HG03025 (cell line): Measurements from ENCODE around the gene CAPN7.

Experiments
- ATAC-seq: cut with Tn5 transposase; IDR thresholded peaks from one replicate; pipeline ENCODE4 v1.9.1; 2021; ENCODE audit warnings: mild to moderate bottlenecking, moderate library complexity; ENCODE audit not compliant: unreplicated experiment, low FRiP score

CAPN7 gene

DNA sequence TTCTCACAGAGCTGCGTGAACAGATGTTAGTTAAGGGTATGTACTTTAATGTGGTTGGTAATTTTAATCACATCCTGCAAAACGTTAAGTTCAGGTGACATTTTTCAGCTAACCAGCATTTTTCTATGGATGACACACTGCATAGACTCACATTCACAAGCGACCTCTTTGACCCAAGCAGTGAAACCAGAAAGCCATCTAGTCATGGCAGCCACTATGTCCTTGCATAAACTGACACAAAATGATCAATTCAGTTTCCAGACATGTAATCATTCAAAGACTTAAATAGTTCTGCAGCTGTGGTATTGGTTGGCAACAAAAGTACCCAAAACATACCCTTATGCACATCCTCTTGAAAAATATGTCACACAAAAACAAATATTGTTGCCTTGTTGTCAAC is 7.4 kb upstream of the CAPN7 start:
- no peak for ATAC-seq

DNA sequence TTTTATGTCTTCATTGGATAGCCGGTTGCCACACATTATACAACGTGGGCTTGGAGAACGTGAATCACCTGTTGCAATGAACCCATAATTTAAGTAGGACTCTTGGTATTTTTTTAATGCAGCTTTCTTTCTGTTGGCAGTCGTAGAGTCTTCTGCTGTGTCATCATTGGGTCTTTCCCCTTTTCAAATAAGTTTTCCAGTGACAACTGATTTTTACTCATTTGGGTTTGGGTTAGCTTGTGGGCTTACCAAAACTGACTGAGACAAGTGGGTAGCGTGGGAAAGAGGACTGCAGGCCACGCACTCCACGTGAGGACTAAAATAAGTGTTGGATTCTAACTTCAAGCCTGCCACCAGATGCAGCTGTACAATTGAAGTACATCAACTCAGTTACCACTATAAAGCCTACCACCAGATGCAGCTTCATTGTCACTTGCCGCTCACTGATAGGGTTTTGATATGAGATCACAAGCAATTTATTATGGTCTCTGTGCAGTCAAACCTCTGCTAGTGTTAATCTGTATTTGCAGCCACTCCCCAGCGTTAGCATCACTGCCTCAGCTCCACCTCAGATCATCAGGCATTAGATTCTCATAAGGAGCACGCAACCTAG is 6.4 kb upstream of the CAPN7 start:
- ATAC-seq, result no peak

DNA sequence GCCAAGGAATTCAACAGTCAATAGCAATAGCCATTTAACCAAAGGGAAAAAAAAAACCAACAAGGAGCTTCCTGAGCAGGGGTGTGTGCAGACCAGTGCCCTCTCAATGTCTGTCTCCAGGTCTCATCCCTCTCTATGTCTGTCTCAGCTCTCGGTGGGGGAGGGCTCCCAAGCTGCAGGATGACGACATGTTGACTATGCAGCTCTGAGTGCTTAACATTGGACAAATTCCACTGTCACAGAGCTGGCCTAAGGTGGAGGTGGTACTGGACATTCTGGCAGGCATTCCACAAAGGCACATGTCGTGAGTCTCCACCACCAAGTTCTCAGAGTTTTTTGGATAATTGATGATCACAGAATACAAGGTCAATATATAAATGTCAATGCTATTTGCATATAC is 2.0 kb upstream of the CAPN7 start:
- ATAC-seq, result no peak

DNA sequence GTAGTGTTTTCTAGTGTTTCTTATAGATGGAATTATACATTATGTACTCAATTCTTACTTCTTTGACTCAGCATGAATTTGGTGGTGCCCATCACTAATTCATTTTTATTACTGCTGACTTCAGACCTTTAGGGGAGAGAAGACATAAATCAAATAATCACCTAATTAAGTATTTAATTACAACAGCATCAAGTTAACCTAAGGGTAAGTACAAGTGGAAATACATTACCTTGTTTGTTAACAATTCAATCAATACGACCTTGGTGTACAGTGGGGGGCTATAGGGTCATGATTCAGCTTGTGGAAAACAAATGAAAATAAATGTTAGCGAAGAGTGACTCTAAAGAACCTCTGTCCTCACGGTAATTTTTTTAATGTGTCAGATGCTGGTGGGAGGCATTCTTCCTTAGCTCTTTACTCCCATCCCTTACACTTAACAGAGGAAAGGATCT is 538 bp upstream of the CAPN7 start:
- no peak for ATAC-seq

DNA sequence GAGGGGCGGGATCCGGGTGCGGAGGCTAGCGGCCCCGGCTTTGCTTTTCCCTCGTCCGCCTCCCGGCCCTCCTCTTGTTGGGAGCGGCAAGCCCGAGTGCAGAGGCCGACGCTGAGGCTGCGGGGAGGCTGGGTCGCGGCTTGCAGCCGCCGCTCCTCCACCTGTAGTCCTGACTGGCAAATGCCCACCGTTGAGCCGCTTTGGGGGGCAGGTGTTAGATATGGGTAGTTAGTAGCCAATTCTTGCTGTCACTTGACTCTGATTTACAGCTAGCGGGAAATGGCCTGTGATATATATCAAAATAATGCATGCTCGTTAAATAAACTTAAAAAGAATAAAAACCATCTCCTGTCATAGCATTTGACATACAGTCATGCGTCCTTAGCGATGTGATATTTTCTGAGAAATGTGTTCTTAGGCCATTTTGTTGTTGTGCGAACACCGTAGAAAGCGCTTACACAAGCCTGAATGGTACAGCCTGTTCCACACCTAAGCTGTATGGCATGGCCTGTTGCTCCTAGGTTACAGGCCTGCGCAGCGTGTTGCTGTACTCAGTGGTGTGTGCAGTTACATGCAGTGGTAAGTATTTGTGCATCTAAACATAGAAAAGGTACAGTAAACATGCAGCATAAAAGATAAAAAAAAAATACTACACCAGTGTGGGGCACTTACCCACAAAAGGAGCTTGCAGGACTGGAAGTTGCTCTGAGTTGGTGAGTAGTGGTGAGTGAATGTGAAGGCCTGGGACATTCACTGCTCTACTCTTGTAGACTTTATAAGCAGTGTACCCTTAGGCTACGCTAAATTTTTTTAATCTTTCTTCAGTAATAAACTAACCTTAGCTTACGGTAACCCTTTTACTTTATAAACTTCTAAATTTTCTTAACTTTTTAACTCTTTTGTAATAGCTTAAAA is 873 bp downstream of the CAPN7 start:
- ATAC-seq, result no peak

DNA sequence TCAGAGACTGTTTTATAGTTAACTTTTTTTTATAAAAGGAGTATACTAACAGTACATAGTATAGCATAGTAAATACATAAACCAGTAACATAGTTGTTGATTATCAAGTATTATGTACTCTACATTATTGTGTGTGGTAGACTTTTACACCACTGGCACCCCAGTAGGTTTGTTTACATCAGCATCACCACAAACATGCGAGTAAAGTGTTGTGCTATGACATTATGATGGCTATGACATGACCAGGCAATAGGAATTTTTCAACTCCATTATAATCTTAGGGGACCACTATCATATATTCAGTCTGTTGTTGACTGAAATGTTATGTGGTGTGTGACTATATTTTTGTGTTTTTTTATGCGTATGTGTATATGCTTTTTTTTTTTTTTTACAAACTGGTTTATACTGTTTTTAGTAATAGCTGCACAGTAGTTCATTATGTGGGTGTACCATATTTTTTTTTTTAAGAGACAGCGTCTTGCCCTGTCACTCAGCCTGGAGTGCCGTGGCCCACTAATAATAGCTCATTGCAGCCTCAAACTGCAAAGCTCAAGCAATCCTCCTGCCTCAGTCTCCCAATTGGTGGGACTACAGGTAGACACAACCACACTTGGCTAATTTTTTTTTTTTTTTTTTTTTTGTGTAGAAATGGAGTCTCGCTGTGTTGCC is 1.9 kb downstream of the CAPN7 start:
- ATAC-seq, result no peak

DNA sequence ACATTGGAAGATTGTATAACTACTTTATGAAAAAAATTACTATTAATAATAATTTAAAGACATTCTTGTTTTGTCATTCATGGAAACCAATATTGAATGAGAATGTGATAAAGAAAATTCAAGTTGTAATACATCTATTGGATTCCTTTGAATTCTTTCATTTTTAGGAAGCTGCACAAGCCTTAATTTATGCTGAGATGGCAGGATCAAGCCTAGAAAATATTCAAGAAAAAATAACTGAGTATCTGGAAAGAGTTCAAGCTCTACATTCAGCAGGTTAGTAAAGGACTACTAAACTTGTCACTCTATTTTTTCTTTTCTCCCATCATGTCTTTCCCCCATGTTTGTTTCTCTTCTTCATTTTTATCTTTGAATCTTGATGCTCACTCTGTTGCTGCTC is 5.9 kb downstream of the CAPN7 start:
- no peak for ATAC-seq

DNA sequence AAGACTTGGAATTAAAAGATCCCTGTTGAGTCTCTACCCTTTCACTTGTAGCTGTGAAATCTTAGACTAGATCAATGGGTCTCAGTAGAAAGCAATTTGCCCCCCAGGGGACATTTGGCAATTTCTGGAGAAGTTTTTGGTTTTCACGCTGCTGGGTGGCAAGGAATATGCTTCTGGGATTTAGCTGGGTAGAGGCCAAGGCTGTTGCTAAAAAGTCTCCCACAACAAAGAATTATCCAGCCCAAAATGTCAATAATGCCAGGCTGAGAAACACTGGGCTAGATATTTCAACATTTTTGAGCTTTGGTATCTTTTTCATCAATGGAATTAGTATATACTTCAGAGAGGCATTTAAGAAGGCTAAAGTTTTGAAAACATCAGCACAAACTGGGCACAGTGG is 8.7 kb downstream of the CAPN7 start:
- ATAC-seq, result no peak

DNA sequence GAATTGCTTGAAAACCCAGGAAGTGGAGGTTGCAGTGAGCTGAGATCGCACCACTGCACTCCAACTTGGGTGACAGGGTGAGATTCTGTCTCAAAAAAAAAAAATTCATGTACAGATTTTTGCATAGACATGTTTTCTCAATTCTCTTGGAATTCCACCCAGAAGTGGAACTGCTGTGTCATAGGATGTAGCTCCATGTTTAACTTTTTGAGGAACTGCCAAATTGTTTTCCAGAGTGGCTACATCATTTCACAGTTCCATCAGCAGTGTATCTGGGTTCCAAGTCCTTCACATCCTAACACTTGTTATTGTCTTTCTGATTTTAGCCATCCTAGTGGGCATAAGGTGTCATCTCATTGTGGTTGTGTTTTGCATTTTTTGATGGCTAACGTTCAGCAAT is 9.9 kb downstream of the CAPN7 start:
- no peak for ATAC-seq

DNA sequence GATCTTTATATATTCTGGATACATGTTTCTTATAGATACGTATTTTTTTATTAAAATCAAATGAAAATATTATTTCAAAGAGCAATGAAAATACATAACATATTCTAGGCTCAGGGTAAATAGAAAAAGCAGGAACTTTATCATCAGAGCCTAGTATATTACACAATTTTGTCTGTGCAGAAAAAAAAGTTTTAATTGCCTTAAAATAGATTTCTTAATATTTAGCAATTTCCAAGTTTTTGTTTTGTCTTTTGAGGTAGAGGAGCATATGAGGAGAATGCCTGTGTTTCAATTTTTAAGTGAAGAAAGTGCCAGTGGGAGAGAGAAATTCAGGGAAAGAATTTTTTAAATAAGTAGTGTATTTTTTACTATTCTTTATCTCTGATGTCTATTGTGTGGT is 10.5 kb downstream of the CAPN7 start:
- ATAC-seq, result no peak

DNA sequence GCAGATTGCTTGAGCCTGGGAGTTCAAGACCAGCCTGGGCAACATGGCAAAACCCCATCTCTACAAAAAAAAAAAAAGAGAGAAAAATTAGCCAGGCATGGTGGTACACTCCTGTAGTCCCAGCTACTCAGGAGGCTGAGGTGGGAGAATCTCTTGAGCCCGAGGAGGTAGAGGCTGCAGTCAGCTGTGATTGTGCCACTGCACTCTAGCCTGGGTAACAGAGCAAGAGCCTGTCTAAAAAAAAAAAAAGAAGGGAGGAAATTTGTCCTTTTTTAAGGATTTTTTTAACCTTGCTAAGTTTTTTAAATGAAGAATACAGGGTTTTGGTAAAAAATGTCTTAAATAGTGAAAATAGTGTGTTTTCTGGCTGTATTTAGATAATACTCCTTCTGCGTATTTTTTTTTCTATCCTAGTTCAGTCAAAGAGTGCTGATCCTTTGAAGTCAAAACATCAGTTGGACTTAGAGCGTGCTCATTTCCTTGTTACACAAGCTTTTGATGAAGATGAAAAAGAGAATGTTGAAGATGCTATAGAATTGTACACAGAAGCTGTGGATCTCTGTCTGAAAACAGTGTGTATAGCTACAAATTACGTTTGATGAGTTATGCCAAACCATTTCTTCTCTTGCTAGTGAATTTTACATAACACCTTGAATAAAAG is 11.1 kb downstream of the CAPN7 start:
- no peak for ATAC-seq

DNA sequence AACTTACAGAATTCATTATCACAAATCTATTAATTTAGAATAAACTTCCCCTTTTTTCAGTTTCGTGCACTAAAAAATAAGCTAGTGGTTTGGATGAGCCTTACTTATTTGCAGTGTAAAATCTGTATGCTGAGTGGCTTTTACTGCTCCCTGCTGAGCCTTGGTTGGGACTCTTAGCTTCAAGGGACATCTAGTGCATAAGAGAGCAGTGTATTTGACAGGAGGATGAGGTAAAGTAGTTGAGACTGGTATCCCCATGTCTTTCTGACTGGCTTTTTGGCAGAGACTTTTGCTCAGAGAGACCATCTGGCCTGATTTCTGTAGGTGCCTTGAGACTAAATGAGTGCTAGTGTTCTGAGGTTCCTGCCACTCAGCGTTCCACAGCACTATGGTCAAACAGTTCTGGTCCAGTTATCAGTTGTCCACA is 11.8 kb downstream of the CAPN7 start:
- ATAC-seq, result no peak

DNA sequence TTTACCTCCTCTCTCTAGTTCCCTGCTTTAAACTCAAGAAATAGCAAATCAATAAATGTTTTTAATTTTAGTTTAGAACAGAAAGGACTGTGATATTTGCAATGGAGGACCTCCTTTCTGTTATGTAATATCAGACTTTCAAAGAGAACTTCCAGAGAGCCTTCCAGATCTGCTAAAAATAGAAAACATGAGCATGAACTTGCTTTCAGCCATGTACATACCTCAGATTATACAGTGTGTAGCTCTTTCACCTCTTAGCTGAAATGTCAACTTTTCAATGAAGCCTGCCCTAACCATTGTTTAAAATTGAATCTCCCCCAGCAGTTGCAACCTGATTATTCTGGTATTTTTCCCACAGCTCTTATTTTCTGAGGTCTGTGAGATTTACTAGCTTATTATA is 12.6 kb downstream of the CAPN7 start:
- no peak for ATAC-seq

DNA sequence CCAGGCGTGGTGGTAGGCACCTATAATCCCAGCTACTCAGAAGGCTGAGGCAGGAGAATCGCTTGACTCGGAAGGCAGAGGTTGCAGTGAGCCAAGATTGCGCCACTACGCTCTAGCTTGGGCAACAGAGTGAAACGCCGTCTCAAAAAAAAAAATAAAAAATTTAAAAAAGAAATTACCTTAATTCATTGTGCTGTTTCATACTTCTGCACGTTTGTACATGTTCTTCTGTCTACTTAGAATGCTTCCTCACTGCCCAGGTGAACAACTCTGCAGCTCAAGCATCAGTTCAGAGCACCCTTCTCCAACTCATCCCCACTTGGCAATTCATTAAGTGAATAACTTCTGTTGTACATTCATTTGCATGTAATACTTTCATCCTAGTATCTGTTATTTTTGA is 14.0 kb downstream of the CAPN7 start:
- no peak for ATAC-seq

DNA sequence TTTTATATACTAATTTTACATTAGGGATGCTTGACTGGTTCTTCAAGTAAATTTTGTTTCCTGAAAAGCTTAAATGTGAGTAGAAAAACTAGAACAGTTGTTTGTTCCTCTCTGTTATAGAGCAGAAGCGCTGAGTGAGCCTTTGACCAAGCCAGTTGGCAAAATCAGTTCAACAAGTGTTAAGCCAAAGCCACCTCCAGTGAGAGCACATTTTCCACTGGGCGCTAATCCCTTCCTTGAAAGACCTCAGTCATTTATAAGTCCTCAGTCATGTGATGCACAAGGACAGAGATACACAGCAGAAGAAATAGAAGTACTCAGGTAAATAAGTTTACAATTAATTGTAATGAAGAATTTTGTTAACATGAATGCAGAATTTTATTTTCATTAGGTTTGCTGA is 14.6 kb downstream of the CAPN7 start:
- no peak for ATAC-seq

DNA sequence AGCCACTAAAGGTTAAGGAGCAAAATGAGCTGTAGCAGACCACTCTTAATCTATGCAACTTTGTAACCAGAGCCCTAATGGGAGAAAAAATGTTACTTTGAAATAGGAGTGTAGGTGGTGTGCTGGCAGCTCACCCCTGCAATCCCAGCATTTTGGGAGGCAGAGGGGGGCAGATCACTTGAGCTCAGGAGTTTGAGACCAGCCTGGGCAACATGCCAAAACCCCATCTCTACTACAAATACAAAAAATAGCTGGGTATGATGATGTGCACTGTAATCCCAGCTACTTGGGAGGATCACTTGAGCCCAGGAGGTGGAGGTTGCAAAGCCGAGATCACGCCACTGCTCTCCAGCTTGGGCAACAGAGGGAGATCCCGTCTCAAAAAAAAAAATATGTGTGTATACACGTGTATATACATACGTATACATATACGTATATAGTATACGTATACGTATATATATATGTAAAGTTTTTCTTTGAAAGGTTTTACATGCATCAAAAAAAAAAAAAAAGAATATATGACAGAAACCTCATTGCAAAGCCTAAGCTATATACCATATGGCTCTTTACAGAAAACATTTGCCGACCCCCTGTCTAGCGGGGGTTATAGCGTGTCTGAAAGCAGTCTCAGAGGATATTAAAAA is 15.7 kb downstream of the CAPN7 start:
- ATAC-seq, result no peak

DNA sequence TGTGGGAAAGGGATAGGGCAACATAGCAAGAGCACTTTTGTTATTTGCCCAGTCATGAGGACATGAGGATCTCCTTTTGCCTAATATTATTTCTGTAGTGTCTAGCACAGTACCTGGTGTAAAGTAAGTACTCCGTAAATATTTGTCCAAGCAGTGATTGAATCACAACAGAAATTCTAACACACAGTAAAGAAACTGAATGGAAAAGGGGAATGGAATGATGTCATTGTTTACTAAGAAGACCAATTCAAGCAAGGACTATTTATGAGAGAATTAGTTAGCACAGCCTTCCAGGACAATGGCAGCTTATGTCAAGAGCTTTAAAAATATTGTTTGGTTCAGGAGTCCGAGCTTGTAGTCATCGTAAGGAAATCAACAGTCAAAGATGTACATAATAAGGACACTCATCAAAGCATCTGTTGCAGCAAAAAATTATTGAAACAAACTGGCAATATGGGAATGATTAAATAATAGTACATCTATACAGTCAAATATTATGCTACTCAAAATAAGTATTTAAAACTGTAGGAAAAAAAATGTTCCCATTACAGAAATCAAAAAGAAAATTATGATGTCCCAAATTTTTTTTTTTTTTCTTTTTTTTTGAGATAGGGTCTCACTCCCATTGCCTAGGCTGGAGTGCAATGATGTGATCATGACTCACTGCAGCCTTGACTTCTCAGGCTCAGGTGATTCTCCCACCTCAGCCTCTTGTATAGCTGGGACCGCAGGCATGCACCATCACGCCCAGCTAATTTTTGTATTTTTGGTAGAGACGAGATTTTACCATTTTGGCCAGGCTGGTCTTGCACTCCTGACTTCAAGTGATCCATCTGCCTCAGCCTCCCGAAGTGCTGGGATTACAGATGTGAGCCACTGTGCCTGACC is 17.9 kb downstream of the CAPN7 start:
- ATAC-seq, result no peak

DNA sequence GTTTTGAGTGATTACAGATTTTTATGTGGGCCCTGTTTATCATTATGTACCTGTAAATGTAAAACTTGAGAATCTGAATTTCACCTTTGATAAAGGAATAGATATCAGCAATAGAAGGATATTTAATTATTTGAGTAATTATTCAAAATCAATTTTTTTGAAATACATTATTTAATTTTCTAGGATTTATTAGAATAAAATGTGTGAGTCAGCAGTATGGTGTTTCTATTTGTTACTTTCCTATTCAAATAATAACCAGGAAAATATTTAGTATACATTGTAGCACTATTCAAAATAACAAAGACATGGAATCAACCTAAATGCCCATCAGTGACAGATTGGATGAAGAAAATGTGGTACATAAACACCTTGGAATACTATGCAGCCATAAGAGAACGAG is 22.1 kb downstream of the CAPN7 start:
- no peak for ATAC-seq

DNA sequence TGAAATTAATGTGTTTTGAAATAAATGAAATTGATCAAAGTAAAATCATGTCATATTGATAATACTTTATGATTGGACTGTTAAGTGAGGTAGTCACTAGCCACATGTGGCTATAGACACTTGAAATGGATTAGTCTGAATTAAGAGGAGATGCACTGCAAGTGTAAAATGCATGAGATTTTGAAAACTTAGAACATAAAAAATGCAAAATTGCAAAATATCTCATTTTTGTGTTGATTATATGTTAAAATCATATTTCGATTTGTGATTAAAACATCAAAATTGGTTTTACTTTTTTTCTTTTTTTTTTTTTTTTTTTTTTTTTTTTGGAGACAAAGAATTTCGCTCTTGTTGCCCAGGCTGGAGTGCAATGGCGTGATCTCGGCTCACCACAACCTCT is 23.2 kb downstream of the CAPN7 start:
- no peak for ATAC-seq

DNA sequence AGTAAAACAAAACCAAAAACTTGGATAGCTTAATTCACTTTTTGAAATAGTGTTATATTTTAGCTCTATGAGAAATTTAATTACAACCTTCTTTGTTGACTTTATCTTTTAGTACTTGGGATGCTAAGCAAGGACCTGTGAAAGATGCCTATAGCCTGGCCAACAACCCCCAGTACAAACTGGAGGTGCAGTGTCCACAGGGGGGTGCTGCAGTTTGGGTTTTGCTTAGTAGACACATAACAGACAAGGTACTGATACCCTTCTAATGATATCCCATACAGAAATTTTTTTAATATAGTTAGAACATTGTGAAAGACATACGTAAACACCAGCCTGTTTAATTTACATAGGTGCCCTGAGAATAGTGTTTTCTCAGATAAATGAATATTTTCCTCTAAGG is 35.3 kb downstream of the CAPN7 start:
- ATAC-seq, result no peak
